Stimulated activated CD4-positive, alpha-beta T cell treated with anti-CD3 and anti-CD28 coated beads, Interleukin-15, amount 100 ng/mL, for 1 hour (primary cell): Measurements from ENCODE around the gene IRF2BP2.

Source experiments
- DNase-seq, 2 donors: peaks; one replicate each; pipeline ENCODE4 v3.0.0-alpha.2; 2020; ENCODE audit warnings: low read depth in 1 of 2, low spot score in 1 of 2

IRF2BP2 gene

GRCh38 chr1:234610061-234610665 lies at the start of gene IRF2BP2:
TSS of gene IRF2BP2 (minus strand) at chr1:234610178. CDS start at chr1:234609494, 684 bp downstream.
- DNase-seq: peak; percentile 76 to 80

DNA sequence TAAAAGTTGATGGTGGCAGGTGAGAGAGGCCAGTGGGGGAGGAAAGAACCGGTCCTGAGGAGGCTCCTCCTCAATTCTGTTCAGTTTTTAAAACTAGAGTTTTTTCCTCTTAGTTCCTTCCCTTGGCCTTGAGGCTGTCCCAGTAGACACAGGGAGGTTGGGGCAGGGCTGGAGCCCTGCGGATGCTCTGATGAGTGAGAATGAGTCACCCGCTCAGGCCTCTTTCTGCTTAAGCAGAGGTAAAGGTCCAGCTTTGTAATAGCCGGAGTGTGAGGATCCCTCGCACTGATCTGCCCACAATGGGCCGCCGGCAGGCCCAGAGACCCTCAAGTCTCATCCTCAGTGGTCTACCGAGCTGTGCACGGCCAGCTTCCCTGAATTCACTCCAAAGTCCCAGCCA lies 49.6 kb upstream of the IRF2BP2 start:
- no peak for DNase-seq

GRCh38 chr1:234658138-234658537 lies 48.2 kb upstream of the IRF2BP2 start:
- DNase-seq: no peak

GRCh38 chr1:234656944-234657654 lies 47.1 kb upstream of the IRF2BP2 start:
- no peak for DNase-seq

- DNase-seq: no peak
Measured at GRCh38 chr1:234656070-234656895, 46.3 kb upstream of the IRF2BP2 start.

DNA sequence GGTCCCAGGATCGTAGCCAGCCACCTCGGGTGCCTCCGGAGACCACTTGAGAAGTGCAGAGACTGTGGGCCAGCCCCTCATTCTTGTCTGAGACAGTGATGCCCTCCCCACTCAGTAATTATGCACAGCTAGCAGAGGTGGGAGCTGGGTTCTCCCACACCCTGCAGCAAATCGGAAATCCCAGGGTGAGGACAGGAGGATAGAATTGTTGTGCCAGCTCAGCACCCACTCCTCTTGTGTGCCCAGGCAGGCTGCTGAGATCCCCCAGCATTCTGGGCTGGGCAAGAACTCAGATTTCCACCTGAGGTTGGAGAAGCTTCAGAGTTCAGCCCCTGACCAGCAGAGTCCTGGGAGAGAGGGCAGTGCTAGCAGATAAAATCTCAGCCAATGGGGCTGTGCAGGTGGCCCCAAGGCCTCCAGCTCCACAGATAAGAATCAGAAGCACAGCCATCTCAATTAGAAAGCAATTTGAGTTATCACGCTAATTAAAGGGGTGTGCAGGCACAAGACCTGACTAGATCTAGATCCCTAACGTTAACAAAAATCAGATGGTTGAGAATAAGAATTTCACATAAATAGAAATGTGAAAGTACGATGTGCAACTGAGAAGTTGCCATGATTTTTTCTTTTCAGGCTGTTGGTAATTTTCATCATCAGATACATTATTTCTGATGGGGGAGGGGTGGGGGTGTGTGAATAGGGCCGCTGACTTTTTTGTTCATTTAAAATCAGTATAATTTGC lies 45.5 kb upstream of the IRF2BP2 start:
- no peak for DNase-seq

DNA sequence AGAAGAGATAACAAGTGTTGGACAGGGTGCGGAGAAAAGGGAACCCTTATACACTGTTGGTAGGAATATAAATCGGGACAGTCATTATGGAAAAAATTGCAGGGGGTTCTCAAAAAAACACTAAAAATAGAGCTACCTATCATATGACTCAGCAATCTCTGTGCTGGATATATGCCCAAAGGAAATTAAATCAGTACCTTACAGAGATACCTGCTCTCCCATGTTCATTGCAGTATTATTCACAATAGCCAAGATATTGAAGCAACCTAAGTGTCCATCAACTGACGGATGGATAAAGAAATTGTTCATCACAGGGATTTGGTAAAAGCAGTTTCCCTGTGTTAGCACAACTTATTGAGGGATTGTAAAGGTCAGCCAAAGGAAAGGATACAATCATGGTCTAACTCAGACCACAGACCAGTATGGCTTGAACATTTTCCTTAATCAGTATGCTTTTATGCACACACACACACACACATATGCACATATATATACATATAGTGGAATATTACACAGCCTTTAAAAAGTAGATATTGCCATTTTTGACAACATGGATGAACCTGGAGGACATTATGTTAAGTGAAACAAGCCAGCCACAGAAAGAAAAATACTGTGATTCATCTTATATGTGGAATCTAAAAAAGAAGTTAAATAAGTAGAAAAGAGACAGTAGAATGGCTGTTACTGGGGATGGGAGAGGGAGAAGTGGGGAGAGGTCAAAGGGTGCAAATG lies 44.2 kb upstream of the IRF2BP2 start:
- DNase-seq: no peak

- DNase-seq: no peak
Measured at GRCh38 chr1:234649432-234650081, 39.6 kb upstream of the IRF2BP2 start.

GRCh38 chr1:234647758-234648157 lies 37.8 kb upstream of the IRF2BP2 start:
- no peak for DNase-seq

DNA sequence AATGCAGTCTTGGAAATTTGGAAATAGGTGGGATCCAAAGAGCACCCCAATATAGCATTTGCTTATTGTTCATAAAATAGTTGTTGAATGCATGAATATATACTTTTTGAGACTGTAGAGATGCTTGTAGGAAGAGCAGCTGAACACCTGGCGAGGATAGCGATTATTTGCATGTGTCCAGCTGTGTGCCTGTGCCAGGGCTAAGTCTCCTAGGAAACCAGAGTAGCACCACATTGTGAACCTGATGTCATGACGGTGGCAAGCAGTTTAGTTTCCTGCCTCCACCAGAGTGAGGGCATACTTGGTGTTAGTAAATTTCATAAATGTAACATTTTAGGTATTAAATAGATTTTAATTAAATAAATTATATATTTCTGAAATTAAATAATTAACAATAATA lies 37.3 kb upstream of the IRF2BP2 start:
- DNase-seq: no peak

DNA sequence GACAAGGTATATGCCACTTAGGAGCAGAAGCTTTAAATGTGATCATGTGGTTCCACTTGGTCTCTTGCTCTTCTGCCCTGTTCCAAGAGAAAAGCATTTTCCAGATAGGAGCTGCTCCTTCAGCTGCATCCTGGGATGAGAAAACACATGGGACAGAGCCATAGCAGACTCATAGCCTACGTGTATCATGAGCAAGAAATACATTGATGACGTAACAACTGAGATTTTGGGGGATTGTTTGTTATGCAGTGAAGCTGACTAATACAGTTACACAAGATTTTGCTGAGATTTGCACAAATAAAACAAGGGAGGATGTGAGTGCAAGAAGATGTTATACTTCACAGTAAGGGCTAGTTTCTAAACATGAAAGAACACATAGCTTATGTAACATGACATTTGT lies 36.0 kb upstream of the IRF2BP2 start:
- no peak for DNase-seq

- DNase-seq: no peak
Measured at GRCh38 chr1:234645474-234645953, 35.5 kb upstream of the IRF2BP2 start.

GRCh38 chr1:234644928-234645327 lies 35.0 kb upstream of the IRF2BP2 start:
- no peak for DNase-seq

GRCh38 chr1:234643850-234644134 lies 33.8 kb upstream of the IRF2BP2 start:
- DNase-seq: no peak

DNA sequence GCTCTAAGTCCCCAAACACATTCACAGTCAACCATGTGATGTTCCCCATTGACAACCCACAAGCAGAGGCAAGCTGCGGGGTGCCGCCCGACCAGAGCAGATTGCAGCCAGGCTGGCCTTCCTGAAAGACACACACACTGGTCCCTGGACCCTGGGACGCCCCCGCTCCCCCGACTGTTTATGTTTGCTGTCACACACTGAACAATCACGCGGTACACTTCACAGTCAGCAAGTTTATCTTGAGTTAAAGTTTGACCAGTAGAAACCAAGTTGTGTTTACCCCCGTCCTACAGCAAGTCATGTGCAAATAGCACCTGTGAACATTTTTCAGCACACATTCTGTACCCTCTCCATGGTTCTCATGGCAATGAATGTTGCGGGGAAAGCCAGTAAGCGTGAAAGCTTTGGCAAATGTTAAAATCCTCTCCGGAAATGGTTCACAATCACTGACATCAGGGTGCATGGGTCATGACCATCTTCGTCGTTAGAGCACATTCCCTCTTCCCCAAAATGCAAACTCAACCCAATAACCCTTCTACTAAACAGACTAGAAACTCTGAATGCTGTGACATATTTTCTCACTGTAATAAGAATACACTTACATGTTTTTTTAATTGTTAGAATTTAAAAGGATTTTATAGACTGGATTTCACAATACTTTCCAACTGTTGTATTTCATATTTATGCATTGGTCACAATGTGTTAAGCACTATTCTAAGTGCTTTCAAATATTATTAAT lies 33.3 kb upstream of the IRF2BP2 start:
- DNase-seq: no peak

DNA sequence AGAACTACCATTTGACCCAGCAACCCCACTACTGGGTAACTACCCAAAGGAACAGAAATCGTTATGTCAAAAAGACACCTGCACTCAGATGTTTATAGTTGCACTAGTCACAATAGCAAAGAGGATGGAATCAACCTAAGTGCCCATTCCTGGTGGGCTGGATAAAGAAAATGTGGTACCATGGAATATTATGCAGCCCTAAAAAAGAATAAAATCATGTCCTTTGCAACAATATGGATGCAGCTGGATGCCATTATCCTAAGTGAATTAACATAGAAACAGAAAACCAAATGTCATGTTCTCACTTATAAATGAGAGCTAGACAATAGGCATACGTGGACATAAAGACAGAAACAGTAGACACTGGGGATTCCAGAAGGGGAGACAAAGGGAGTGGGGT lies 32.5 kb upstream of the IRF2BP2 start:
- DNase-seq: no peak

- DNase-seq: no peak
Measured at GRCh38 chr1:234639961-234640360, 30.0 kb upstream of the IRF2BP2 start.

DNA sequence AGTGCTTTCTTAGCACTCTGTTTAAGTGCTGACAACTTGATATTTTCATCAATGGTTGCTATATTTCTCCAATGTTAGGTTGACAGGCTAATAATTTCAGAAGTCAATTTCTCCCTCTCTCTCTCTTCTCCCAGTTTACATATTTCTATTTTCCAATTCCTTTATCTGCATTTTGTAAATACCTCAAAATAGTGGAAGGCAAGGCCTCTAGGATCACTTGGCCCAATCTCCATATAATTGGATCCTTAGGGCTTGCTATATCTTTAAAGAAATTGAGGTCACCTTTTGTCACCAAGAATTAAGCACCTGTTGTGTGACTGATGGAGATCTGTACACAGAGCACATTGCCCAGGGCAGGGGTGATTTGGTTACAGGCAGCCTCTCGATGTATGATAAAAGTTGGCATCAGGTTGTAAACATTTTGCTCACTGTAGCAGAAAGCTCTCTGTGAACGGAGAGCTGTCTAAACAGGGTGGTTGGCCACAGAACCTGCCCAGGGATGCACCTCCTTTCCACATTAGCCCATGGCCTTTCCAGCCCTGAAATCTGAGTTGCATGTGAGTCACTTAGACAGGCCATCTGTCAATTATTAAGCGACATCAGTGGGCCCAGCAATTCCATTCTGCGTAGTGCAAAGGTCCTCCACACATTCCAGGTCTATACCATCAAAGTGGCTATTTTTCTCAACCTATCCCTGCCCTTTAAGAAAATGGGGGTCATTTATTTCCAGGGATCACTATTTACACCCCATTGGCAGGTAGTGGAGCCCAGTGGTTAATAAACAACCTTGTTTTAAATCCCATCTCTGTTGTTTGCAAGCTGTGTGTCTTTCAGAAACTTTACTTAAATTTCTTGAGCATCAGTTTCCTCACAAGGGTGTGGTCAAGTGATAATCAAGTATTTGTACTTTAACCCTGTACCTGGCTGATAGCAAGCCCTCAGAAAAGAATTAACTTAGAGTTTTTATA lies 29.1 kb upstream of the IRF2BP2 start:
- no peak for DNase-seq
